ENCODE measurements around the gene HIF1A. TPM values are rescaled to one million over a fixed set of nuclear protein-coding genes. Genes with fewer than 3 reads are reported as not detected.
"Not testable (repeated sequence)": the region's sequence is repeated elsewhere in the genome, so short reads cannot be mapped to it uniquely, and the experiment has no call there.

Gene HIF1A
- total and polyA plus RNA-seq, 5 donors from 2014 or later = 48.2 to 123 (median 60.7) TPM

DNA sequence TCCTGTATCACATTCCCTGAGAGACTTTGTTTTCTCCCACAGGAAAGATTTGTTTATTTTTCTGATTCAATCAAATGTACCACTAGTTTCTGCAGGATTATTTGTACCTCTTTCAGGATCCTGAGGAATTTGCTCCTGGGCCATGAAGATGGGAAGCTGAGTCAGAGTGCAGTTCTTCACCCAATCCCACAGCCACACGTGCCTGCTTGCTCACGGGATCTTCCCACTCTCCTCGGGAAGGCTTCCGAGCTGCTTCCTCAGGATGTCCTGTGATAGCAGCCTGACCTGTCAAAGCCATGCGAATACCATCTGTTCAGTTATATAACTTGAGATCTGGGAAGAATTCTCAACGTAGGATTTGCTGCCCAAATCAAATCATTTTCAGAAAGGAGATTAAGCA lies 41.8 kb upstream of the HIF1A start:
- Histone ChIP-seq H3K27me3 (ENCODE audit: control insufficient read depth, insufficient read depth, low read length) (peaks cover 3% of the 10 kb centered on the region), H3K36me3 (ENCODE audit: control insufficient read depth, insufficient read depth, low read length) (no peaks in the 10 kb centered on the region), H3K9me3 (ENCODE audit: control insufficient read depth in 2 of 2, low read length in 2 of 2) (no peaks in the 10 kb centered on the region), H3K27ac (ENCODE audit: insufficient read depth, low read length, poor library complexity, severe bottlenecking) (no peak overlapping the region), H3K4me1 (ENCODE audit: control insufficient read depth, insufficient read depth, low read length, poor library complexity, severe bottlenecking) (peaks cover 15% of the 10 kb centered on the region), H3K4me3 (ENCODE audit: low read depth, low read length) (no peak overlapping the region)
- H3K36me3 Mint-ChIP-seq = no peaks in the 10 kb centered on the region
- no peak for DNase-seq
- peaks cover 0 to 3% (median 0%) of the 10 kb centered on the region in 7 donors for H3K9me3 Mint-ChIP-seq
- ATAC-seq (ENCODE audit: low read depth in 2 of 2) = no peak
- H3K27me3 Mint-ChIP-seq = no peaks in the 10 kb centered on the region
- no peak overlapping the region for H3K4me3 Mint-ChIP-seq
- peaks cover 17 to 35% (median 26%) of the 10 kb centered on the region in 4 donors for H3K4me1 Mint-ChIP-seq
- no peak overlapping the region for H3K27ac Mint-ChIP-seq

DNA sequence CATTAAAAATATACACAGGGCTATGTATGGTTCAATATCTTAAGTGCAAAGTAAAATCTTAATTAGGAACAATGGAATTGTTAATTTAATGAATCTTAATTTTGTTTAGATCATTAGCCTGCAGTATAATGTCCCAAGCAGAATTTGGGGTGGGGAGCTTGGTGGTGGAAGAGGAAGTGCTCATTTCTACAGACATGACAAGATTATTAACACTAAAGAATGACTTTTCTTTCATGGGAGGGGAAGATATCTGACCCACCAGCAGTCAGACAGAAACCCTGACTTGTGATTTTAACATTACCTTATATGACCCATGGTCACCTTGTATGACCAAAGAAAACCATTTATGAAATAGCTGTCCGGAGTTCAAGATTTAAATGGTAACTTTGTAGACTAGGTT lies 41.3 kb upstream of the HIF1A start:
- peaks cover 16 to 35% (median 23%) of the 10 kb centered on the region in 4 donors for H3K4me1 Mint-ChIP-seq
- ATAC-seq (ENCODE audit: low read depth in 2 of 2) = no peak
- no peak overlapping the region for H3K4me3 Mint-ChIP-seq

GRCh38 chr14:61655777-61656176 lies 39.5 kb upstream of the HIF1A start:
- Histone ChIP-seq H3K4me3 (ENCODE audit: low read depth, low read length) (no peak overlapping the region), H3K27ac (ENCODE audit: insufficient read depth, low read length, poor library complexity, severe bottlenecking) (no peak overlapping the region), H3K9me3 (ENCODE audit: control insufficient read depth in 2 of 2, low read length in 2 of 2) (no peaks in the 10 kb centered on the region), H3K27me3 (ENCODE audit: control insufficient read depth, insufficient read depth, low read length) (peaks cover 3% of the 10 kb centered on the region), H3K36me3 (ENCODE audit: control insufficient read depth, insufficient read depth, low read length) (no peaks in the 10 kb centered on the region), H3K4me1 (ENCODE audit: control insufficient read depth, insufficient read depth, low read length, poor library complexity, severe bottlenecking) (peaks cover 13% of the 10 kb centered on the region)
- Mint-ChIP-seq H3K4me1 (peaks cover 20 to 42% (median 27%) of the 10 kb centered on the region in 4 donors), H3K27ac (no peak overlapping the region), H3K9me3 (peaks cover 0 to 3% (median 0%) of the 10 kb centered on the region in 7 donors), H3K27me3 (no peaks in the 10 kb centered on the region), H3K36me3 (no peaks in the 10 kb centered on the region), H3K4me3 (no peak overlapping the region)
- no peak for ATAC-seq (ENCODE audit: low read depth in 2 of 2)
- no peak for DNase-seq

More for the DNA sequence above, 41.3 kb upstream of the HIF1A start:
- Histone ChIP-seq H3K9me3 (ENCODE audit: control insufficient read depth in 2 of 2, low read length in 2 of 2) (no peaks in the 10 kb centered on the region), H3K4me3 (ENCODE audit: low read depth, low read length) (no peak overlapping the region), H3K27ac (ENCODE audit: insufficient read depth, low read length, poor library complexity, severe bottlenecking) (no peak overlapping the region), H3K36me3 (ENCODE audit: control insufficient read depth, insufficient read depth, low read length) (no peaks in the 10 kb centered on the region), H3K27me3 (ENCODE audit: control insufficient read depth, insufficient read depth, low read length) (peaks cover 3% of the 10 kb centered on the region), H3K4me1 (ENCODE audit: control insufficient read depth, insufficient read depth, low read length, poor library complexity, severe bottlenecking) (peaks cover 11% of the 10 kb centered on the region)
- peaks cover 0 to 3% (median 0%) of the 10 kb centered on the region in 7 donors for H3K9me3 Mint-ChIP-seq
- H3K27me3 Mint-ChIP-seq = no peaks in the 10 kb centered on the region
- no peak for DNase-seq
- no peaks in the 10 kb centered on the region for H3K36me3 Mint-ChIP-seq
- peak overlapping the region in 1 of 3 donors; percentile 21 for H3K27ac Mint-ChIP-seq

DNA sequence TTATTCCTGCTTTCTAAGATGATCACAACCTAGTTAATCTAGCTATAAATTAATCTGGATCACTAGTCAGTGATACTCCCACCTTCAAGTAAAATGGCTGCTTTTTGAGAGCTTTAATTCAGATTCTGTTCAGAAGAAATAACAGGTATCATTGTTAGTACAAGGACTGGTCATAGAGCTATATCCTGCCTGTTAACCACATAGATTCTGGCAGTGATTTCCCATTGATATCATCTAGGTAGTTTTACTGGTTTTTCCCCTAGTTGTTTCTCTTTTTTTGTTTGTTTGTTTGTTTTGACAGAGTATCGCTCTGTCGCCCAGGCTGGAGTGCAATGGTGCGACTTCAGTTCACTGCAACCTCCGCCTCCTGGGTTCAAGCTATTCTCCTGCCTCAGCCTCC lies 39.0 kb upstream of the HIF1A start:
- Mint-ChIP-seq H3K4me1 (peaks cover 24 to 48% (median 32%) of the 10 kb centered on the region in 4 donors), H3K27ac (peak overlapping the region in 2 of 3 donors; percentile 38 to 49), H3K27me3 (no peaks in the 10 kb centered on the region), H3K4me3 (no peak overlapping the region), H3K36me3 (no peaks in the 10 kb centered on the region), H3K9me3 (peaks cover 0 to 3% (median 0%) of the 10 kb centered on the region in 7 donors)
- peaks cover 3% of the 10 kb centered on the region for H3K27me3 ChIP-seq (ENCODE audit: control insufficient read depth, insufficient read depth, low read length)
- peak in 1 of 3 donors; percentile 17 for DNase-seq
- H3K4me3 ChIP-seq (ENCODE audit: low read depth, low read length) = no peak overlapping the region
- peaks cover 19% of the 10 kb centered on the region for H3K4me1 ChIP-seq (ENCODE audit: control insufficient read depth, insufficient read depth, low read length, poor library complexity, severe bottlenecking)
- no peak overlapping the region for H3K27ac ChIP-seq (ENCODE audit: insufficient read depth, low read length, poor library complexity, severe bottlenecking)
- no peaks in the 10 kb centered on the region for H3K36me3 ChIP-seq (ENCODE audit: control insufficient read depth, insufficient read depth, low read length)
- ATAC-seq (ENCODE audit: low read depth in 2 of 2) = peak in 1 of 2 donors; percentile 37
- no peaks in the 10 kb centered on the region for H3K9me3 ChIP-seq (ENCODE audit: control insufficient read depth in 2 of 2, low read length in 2 of 2)

- H3K9me3 Mint-ChIP-seq; H3K36me3 Mint-ChIP-seq; H3K27me3 ChIP-seq (ENCODE audit: control insufficient read depth, insufficient read depth, low read length); H3K36me3 ChIP-seq (ENCODE audit: control insufficient read depth, insufficient read depth, low read length); H3K9me3 ChIP-seq (ENCODE audit: control insufficient read depth in 2 of 2, low read length in 2 of 2); H3K27me3 Mint-ChIP-seq; H3K27ac Mint-ChIP-seq; DNase-seq; ATAC-seq (ENCODE audit: low read depth in 2 of 2); H3K27ac ChIP-seq (ENCODE audit: insufficient read depth, low read length, poor library complexity, severe bottlenecking); H3K4me3 ChIP-seq (ENCODE audit: low read depth, low read length); H3K4me3 Mint-ChIP-seq: not testable (repeated sequence)
- peaks cover 37% of the 10 kb centered on the region for H3K4me1 ChIP-seq (ENCODE audit: control insufficient read depth, insufficient read depth, low read length, poor library complexity, severe bottlenecking)
- peaks cover 37 to 66% (median 48%) of the 10 kb centered on the region in 4 donors for H3K4me1 Mint-ChIP-seq
These were observed 37.2 kb upstream of the HIF1A start for GRCh38 chr14:61658111-61658510.

- Mint-ChIP-seq H3K27ac (peak overlapping the region in 1 of 3 donors; percentile 81), H3K4me1 (peaks cover 41 to 69% (median 58%) of the 10 kb centered on the region in 4 donors), H3K4me3 (no peak overlapping the region), H3K9me3 (peaks cover 0 to 3% (median 0%) of the 10 kb centered on the region in 7 donors), H3K27me3 (no peaks in the 10 kb centered on the region), H3K36me3 (no peaks in the 10 kb centered on the region)
- no peak overlapping the region for H3K27ac ChIP-seq (ENCODE audit: insufficient read depth, low read length, poor library complexity, severe bottlenecking)
- ATAC-seq (ENCODE audit: low read depth in 2 of 2) (no peak), DNase-seq (no peak)
- no peaks in the 10 kb centered on the region for H3K27me3 ChIP-seq (ENCODE audit: control insufficient read depth, insufficient read depth, low read length)
- H3K36me3 ChIP-seq (ENCODE audit: control insufficient read depth, insufficient read depth, low read length) = no peaks in the 10 kb centered on the region
- H3K9me3 ChIP-seq (ENCODE audit: control insufficient read depth in 2 of 2, low read length in 2 of 2) = no peaks in the 10 kb centered on the region
- no peak overlapping the region for H3K4me3 ChIP-seq (ENCODE audit: low read depth, low read length)
- peaks cover 48% of the 10 kb centered on the region for H3K4me1 ChIP-seq (ENCODE audit: control insufficient read depth, insufficient read depth, low read length, poor library complexity, severe bottlenecking)
These were observed 35.7 kb upstream of the HIF1A start for GRCh38 chr14:61659582-61659981.

DNA sequence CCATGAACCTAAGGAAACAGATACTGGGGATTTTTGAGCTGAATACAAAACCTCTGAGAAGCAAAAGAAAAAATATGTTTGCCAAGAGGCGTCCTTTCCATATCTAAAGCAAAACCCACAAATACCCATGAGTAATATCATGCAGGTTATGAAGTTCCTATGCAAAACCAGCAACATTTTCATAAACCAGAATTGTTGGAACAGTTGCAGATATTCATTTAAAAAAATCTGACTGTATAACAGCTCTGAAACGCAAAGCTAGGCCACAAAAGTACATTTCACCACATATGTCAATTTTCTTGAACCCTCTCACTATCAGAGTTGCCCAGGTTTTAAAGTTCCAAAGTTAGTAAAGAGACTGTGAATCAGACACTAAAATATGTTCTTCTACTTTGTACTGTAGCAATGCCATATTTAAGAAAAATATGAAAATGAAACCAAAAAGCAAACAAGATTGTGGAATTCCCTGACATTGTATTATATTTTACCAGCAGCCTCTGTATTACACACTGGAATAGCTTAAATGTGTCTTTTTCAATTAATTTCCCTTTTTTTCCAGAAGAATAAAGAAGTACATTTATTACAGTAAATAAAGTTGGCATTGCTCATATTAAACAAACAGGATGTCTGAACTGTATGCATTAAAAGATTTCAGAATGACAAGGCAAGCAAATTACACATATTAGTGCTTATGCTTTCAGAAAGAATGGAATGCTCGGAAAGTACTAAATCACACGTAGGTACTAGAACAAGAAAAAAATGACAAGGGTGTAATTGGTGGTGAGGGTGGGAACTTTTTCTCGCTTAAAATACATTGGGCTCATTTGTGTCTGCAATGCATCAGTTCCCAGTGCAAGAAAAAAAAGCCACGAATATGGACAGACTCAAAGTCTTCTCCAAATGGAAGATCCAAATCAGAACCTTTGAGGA lies 33.6 kb upstream of the HIF1A start:
- no peaks in the 10 kb centered on the region for H3K27me3 Mint-ChIP-seq
- ATAC-seq (ENCODE audit: low read depth in 2 of 2) (no peak), DNase-seq (peak in 2 of 3 donors; percentile 10 to 12)
- no peaks in the 10 kb centered on the region for H3K36me3 ChIP-seq (ENCODE audit: control insufficient read depth, insufficient read depth, low read length)
- H3K27ac Mint-ChIP-seq = peak overlapping the region; percentile 77 to 81 (median 79)
- no peaks in the 10 kb centered on the region for H3K36me3 Mint-ChIP-seq
- peak overlapping the region; percentile 82 for H3K4me3 ChIP-seq (ENCODE audit: low read depth, low read length)
- no peaks in the 10 kb centered on the region for H3K9me3 ChIP-seq (ENCODE audit: control insufficient read depth in 2 of 2, low read length in 2 of 2)
- H3K4me3 Mint-ChIP-seq = peak overlapping the region; percentile 43 to 80 (median 69)
- peaks cover 0 to 2% (median 0%) of the 10 kb centered on the region in 7 donors for H3K9me3 Mint-ChIP-seq
- peaks cover 38% of the 10 kb centered on the region for H3K4me1 ChIP-seq (ENCODE audit: control insufficient read depth, insufficient read depth, low read length, poor library complexity, severe bottlenecking)
- peaks cover 33 to 66% (median 54%) of the 10 kb centered on the region in 4 donors for H3K4me1 Mint-ChIP-seq
- no peaks in the 10 kb centered on the region for H3K27me3 ChIP-seq (ENCODE audit: control insufficient read depth, insufficient read depth, low read length)
- H3K27ac ChIP-seq (ENCODE audit: insufficient read depth, low read length, poor library complexity, severe bottlenecking) = peak overlapping the region; percentile 52

Measured in CD4-positive, CD25-positive, alpha-beta regulatory T cell (primary cell).